Activated CD4-positive, alpha-beta T cell treated with anti-CD3 and anti-CD28 coated beads, Interleukin-2, amount 10 ng/mL, durations not matched to agents 7 days and 5 days (primary cell): ENCODE results near the gene CYP19A1. TPM values are rescaled to one million over a fixed set of nuclear protein-coding genes. Genes with fewer than 3 reads are reported as not detected.

Experiments
- CTCF ChIA-PET: fragments of 350-600 bp; sonication (Branson Sonifier 250); formaldehyde crosslinking; loops from one replicate; lab custom pipeline; 2021; ENCODE audit warnings: antibody characterized with exemption; lab: Charles Lee
- POLR2A ChIA-PET: fragments of 350-600 bp; sonication (Branson Sonifier 250); formaldehyde crosslinking; loops from one replicate; lab custom pipeline; 2021; ENCODE audit warnings: antibody characterized with exemption; lab: Charles Lee
- DNase-seq: peaks from one replicate; pipeline ENCODE4 v3.0.0-alpha.2; 2020
- H3K27ac Mint-ChIP-seq: one replicate; pipeline ENCODE4 v1.8.0; 2021; ENCODE audit warnings: mild to moderate bottlenecking, moderate library complexity, mixed read lengths
- H3K27me3 Mint-ChIP-seq: one replicate; pipeline ENCODE4 v1.8.0; 2021; ENCODE audit warnings: mixed read lengths
- H3K36me3 Mint-ChIP-seq: one replicate; pipeline ENCODE4 v1.8.0; 2021; ENCODE audit warnings: low read depth, mixed read lengths
- H3K4me1 Mint-ChIP-seq: one replicate; pipeline ENCODE4 v1.8.0; 2021; ENCODE audit warnings: mixed read lengths
- H3K4me3 Mint-ChIP-seq: one replicate; pipeline ENCODE4 v1.8.0; 2021; ENCODE audit warnings: mild to moderate bottlenecking, moderate library complexity, mixed read lengths
- H3K9me3 Mint-ChIP-seq: one replicate; pipeline ENCODE4 v1.8.0; 2021; ENCODE audit warnings: mixed read lengths
- total RNA-seq, 2 experiments: library from RNA; stranded (reverse); gene quantifications; one replicate each; pipeline ENCODE4 v1.2.3, GENCODE V29; 2021

CYP19A1 gene
- total RNA-seq, 2 experiments from 2014 or later = not detected

- ChIA-PET CTCF (interaction anchor here (0.9 kb wide), 1 partner anchor 23 kb away, joined by 3 read pairs; no protein-coding TSS in a partner anchor), POLR2A (no interaction called here)
- H3K4me1 Mint-ChIP-seq = no peaks in the 10 kb centered on the region
- H3K27ac Mint-ChIP-seq = no peak overlapping the region
- DNase-seq = no peak
- H3K27me3 Mint-ChIP-seq = peaks cover 7% of the 10 kb centered on the region
- no peak overlapping the region for H3K4me3 Mint-ChIP-seq
- H3K36me3 Mint-ChIP-seq = no peaks in the 10 kb centered on the region
- no peaks in the 10 kb centered on the region for H3K9me3 Mint-ChIP-seq
Measured at GRCh38 chr15:51186181-51186705, 152.2 kb downstream of the CYP19A1 start.

- Mint-ChIP-seq H3K9me3 (no peaks in the 10 kb centered on the region), H3K4me1 (no peaks in the 10 kb centered on the region), H3K27me3 (peaks cover 7% of the 10 kb centered on the region), H3K27ac (no peak overlapping the region), H3K4me3 (no peak overlapping the region), H3K36me3 (no peaks in the 10 kb centered on the region)
- ChIA-PET CTCF (interaction anchor here (0.9 to 1.2 kb wide), 4 partner anchors 8 to 22 kb away, joined by 3 read pairs; no protein-coding TSS in a partner anchor), POLR2A (no interaction called here)
- DNase-seq = no peak
Measured at GRCh38 chr15:51185213-51186159, 152.9 kb downstream of the CYP19A1 start.

- ChIA-PET POLR2A (no interaction called here), CTCF (interaction anchor here (0.9 to 1.2 kb wide), 3 partner anchors 8 to 18 kb away, joined by 3 read pairs; no protein-coding TSS in a partner anchor)
- Mint-ChIP-seq H3K27me3 (peaks cover 7% of the 10 kb centered on the region), H3K4me1 (no peaks in the 10 kb centered on the region), H3K4me3 (no peak overlapping the region), H3K9me3 (no peaks in the 10 kb centered on the region), H3K36me3 (no peaks in the 10 kb centered on the region), H3K27ac (no peak overlapping the region)
- no peak for DNase-seq
Measured at GRCh38 chr15:51184627-51185026, 153.8 kb downstream of the CYP19A1 start.

DNA sequence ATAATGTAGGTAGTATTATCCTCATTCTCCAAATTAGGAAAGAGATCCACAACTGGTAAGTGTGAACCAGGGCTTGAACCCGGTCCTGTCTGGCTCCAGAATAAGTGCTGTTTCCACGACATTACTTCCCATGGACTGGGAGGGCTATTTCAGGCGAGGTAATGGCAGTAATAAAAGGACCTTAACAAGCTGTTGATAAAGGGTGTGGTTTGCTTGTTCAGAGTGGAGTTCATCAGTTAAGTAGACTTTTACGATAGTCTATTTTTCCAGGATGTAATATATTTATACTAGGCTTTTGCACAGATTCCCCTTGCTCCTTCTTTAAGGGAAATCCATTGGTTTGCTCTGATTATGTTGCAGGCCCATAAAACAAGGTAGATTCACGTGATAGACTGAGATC, 155.3 kb downstream of the CYP19A1 start:
- Mint-ChIP-seq H3K36me3 (no peaks in the 10 kb centered on the region), H3K4me3 (no peak overlapping the region), H3K27me3 (peaks cover 9% of the 10 kb centered on the region), H3K4me1 (no peaks in the 10 kb centered on the region), H3K9me3 (no peaks in the 10 kb centered on the region), H3K27ac (no peak overlapping the region)
- ChIA-PET POLR2A (no interaction called here), CTCF (interaction anchor here (0.6 to 1.6 kb wide), 2 partner anchors 20 to 658 kb away, joined by 3 to 6 read pairs; no protein-coding TSS in a partner anchor)
- no peak for DNase-seq

DNA sequence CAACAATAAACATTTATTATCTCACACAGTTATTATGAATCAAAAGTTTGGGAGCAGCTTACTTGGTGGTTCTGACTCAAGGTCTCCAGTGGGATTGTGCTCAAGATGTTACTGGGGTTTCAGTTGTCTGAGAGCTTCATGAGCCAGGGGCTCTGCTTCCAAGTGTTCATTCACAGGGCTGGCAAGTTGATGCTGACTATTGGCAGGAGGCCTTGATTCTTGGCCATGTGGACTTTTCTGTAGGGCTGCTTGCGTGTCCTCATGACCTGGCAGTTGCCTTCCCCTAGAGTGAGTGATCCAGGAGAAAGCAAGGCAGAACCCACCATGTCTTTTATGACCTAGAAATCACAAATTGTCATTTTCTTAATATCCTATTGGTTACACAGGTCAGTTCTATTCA, 156.5 kb downstream of the CYP19A1 start:
- CTCF ChIA-PET = interaction anchor here (1.0 kb wide), 1 partner anchor 11 kb away, joined by 3 read pairs; no protein-coding TSS in a partner anchor
- no peak for DNase-seq
- H3K27ac Mint-ChIP-seq = no peak overlapping the region
- H3K4me3 Mint-ChIP-seq = no peak overlapping the region
- no peaks in the 10 kb centered on the region for H3K36me3 Mint-ChIP-seq
- H3K9me3 Mint-ChIP-seq = no peaks in the 10 kb centered on the region
- no peaks in the 10 kb centered on the region for H3K4me1 Mint-ChIP-seq
- H3K27me3 Mint-ChIP-seq = peaks cover 9% of the 10 kb centered on the region
- POLR2A ChIA-PET = no interaction called here

GRCh38 chr15:51181221-51181620, 157.2 kb downstream of the CYP19A1 start:
- Mint-ChIP-seq H3K9me3 (no peaks in the 10 kb centered on the region), H3K4me3 (no peak overlapping the region), H3K36me3 (no peaks in the 10 kb centered on the region), H3K4me1 (no peaks in the 10 kb centered on the region), H3K27me3 (peaks cover 9% of the 10 kb centered on the region), H3K27ac (no peak overlapping the region)
- DNase-seq = no peak
- POLR2A ChIA-PET = no interaction called here
- CTCF ChIA-PET = no interaction called here

DNA sequence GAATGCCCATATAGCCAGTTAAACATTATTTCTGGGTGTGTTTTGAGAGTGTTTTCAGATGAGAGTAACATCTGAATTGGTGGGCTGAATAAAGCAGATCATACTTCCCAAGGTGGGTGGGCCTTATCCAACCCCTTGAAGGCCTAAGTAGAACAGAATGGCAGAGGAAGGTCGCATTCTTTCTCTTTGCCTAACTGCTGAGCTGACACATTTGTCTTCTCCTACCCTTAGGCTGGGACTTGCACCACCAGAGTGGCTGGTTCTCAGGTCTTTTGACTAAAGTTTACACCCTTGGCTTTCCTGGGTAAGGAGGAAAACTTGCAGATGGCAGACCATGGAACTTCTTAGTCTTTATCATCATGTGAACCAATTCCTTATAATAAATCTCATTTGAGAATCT, 157.9 kb downstream of the CYP19A1 start:
- Mint-ChIP-seq H3K27ac (no peak overlapping the region), H3K4me3 (no peak overlapping the region), H3K4me1 (no peaks in the 10 kb centered on the region), H3K27me3 (peaks cover 7% of the 10 kb centered on the region), H3K36me3 (no peaks in the 10 kb centered on the region), H3K9me3 (no peaks in the 10 kb centered on the region)
- POLR2A ChIA-PET = no interaction called here
- no peak for DNase-seq
- CTCF ChIA-PET = no interaction called here

DNA sequence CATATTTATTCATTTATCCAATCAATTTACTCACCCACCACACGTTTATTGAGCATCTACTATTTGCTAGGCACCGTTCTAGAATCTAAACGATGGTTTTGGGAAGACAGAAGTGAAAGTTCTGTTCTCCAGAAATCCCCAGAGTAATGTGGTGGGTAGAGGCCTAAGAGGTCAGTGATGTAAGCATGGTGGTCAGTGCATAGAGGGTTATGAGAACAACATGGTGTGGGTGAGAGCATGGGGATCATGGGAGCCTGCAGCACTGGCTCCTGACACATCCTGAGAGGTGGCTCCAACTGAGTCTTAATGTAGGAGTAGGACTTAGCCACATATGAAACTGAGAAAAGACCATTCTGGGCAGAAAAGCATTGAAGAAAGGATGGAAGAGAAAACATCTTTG, 158.4 kb downstream of the CYP19A1 start:
- DNase-seq = no peak
- no peaks in the 10 kb centered on the region for H3K36me3 Mint-ChIP-seq
- H3K4me1 Mint-ChIP-seq = no peaks in the 10 kb centered on the region
- no peak overlapping the region for H3K27ac Mint-ChIP-seq
- POLR2A ChIA-PET = no interaction called here
- H3K27me3 Mint-ChIP-seq = peaks cover 5% of the 10 kb centered on the region
- CTCF ChIA-PET = no interaction called here
- H3K4me3 Mint-ChIP-seq = no peak overlapping the region
- no peaks in the 10 kb centered on the region for H3K9me3 Mint-ChIP-seq

GRCh38 chr15:51172193-51172592, 166.2 kb downstream of the CYP19A1 start:
- H3K9me3 Mint-ChIP-seq = no peaks in the 10 kb centered on the region

GRCh38 chr15:51171634-51171932, 166.8 kb downstream of the CYP19A1 start:
- Mint-ChIP-seq H3K27ac (no peak overlapping the region), H3K4me1 (no peaks in the 10 kb centered on the region), H3K36me3 (no peaks in the 10 kb centered on the region), H3K27me3 (peaks cover 19% of the 10 kb centered on the region), H3K4me3 (no peak overlapping the region), H3K9me3 (no peaks in the 10 kb centered on the region)
- no peak for DNase-seq
- ChIA-PET POLR2A (no interaction called here), CTCF (interaction anchor here (1.2 to 1.5 kb wide), 2 partner anchors 9 to 16 kb away, joined by 3 to 4 read pairs; no protein-coding TSS in a partner anchor)

More at GRCh38 chr15:51172193-51172592, 166.2 kb downstream of the CYP19A1 start:
- DNase-seq = no peak
- ChIA-PET POLR2A (no interaction called here), CTCF (interaction anchor here (1.5 kb wide), 1 partner anchor 17 kb away, joined by 4 read pairs; no protein-coding TSS in a partner anchor)
- Mint-ChIP-seq H3K27ac (no peak overlapping the region), H3K4me1 (no peaks in the 10 kb centered on the region), H3K27me3 (peaks cover 19% of the 10 kb centered on the region), H3K36me3 (no peaks in the 10 kb centered on the region), H3K4me3 (no peak overlapping the region)

DNA sequence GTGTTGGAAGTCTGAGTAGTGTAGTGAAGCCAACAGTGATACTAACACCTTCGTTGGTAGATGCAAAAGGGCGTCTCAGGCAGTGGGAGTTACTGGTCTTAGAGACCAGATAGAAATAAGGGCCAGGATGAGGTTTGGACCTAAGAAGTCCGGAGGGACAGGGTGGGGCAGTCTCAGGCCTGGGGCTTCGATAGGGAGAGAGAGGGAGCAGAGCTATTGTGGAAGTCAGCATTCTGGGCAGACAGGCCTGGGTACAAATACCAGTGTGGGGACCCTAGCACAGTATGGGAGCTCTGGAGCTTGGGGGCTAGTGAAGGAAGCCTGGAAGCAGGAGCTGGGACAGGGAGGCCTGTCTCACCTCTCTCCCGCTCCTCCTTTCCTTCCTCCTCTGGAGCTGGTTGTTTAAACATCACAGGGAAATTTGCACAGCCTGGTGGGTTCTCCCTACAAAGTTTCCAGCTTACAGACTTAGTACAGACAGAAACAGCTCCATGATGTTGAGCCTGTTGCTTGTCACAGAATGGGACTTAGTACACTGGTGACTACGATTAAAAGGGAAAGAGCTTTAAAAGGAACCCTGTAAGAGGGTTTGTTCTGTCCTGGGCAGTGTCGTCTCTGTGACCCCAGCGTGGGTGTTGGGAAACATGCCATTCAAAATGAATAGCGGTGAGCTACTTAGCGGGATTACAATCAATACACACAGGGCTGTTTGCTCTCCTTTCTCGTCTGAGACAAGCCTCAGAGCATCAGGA, 167.3 kb downstream of the CYP19A1 start:
- no peak overlapping the region for H3K4me3 Mint-ChIP-seq
- no peak overlapping the region for H3K27ac Mint-ChIP-seq
- POLR2A ChIA-PET = no interaction called here
- H3K9me3 Mint-ChIP-seq = no peaks in the 10 kb centered on the region
- no peak for DNase-seq
- CTCF ChIA-PET = interaction anchor here (1.2 to 1.5 kb wide), 2 partner anchors 8 to 16 kb away, joined by 3 to 4 read pairs; no protein-coding TSS in a partner anchor
- H3K27me3 Mint-ChIP-seq = peaks cover 19% of the 10 kb centered on the region
- no peaks in the 10 kb centered on the region for H3K4me1 Mint-ChIP-seq
- no peaks in the 10 kb centered on the region for H3K36me3 Mint-ChIP-seq

GRCh38 chr15:51168700-51169099, 169.7 kb downstream of the CYP19A1 start:
- no peaks in the 10 kb centered on the region for H3K36me3 Mint-ChIP-seq
- DNase-seq = no peak
- no peaks in the 10 kb centered on the region for H3K4me1 Mint-ChIP-seq
- ChIA-PET CTCF (no interaction called here), POLR2A (no interaction called here)
- H3K27ac Mint-ChIP-seq = no peak overlapping the region
- no peaks in the 10 kb centered on the region for H3K9me3 Mint-ChIP-seq
- no peak overlapping the region for H3K4me3 Mint-ChIP-seq
- peaks cover 19% of the 10 kb centered on the region for H3K27me3 Mint-ChIP-seq
